Lower leg skin (tissue), 3 donors: ENCODE measurements around the gene TAS1R2.

Experiments
- POLR2A ChIP-seq, 2 donors: fragments of 450-650 bp; IDR thresholded peaks; one replicate each; pipeline ENCODE4 v1.6.1; 2016 to 2017; ENCODE audit warnings: antibody characterized with exemption in 2 of 2, mild to moderate bottlenecking in 1 of 2, moderate library complexity in 1 of 2
- TF ChIP-seq, protein P1 (sequence below), 3 donors: fragments of 450-650 bp; IDR thresholded peaks; one replicate each; pipeline ENCODE4 v1.5.1; 2016; ENCODE audit warnings: antibody characterized with exemption in 3 of 3, mild to moderate bottlenecking in 3 of 3, moderate library complexity in 2 of 3

DNA sequence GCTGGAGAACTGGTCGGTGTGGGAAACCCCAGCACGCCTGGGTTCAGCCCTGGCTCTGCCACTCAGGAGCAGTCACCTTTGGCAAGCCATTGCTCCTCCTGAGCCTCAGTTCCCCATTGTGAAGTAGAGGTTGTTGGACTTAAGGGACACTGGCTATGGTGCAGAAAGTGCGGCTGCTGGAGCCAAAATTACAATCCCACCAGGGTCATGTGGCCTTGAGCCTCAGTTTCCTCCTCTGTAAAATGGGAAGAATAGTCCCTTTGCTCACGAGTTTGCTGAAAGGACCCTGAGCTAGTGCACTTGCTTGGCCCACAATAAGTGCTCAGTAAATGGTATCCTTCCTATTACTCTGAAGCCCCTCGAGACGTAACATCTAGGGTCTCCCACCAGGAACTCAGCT, 14.6 kb upstream of the TAS1R2 start:
- TF ChIP-seq POLR2A (IDR thresholded peaks at IDR 0.05) = no peak
- TF ChIP-seq, protein P1, sequence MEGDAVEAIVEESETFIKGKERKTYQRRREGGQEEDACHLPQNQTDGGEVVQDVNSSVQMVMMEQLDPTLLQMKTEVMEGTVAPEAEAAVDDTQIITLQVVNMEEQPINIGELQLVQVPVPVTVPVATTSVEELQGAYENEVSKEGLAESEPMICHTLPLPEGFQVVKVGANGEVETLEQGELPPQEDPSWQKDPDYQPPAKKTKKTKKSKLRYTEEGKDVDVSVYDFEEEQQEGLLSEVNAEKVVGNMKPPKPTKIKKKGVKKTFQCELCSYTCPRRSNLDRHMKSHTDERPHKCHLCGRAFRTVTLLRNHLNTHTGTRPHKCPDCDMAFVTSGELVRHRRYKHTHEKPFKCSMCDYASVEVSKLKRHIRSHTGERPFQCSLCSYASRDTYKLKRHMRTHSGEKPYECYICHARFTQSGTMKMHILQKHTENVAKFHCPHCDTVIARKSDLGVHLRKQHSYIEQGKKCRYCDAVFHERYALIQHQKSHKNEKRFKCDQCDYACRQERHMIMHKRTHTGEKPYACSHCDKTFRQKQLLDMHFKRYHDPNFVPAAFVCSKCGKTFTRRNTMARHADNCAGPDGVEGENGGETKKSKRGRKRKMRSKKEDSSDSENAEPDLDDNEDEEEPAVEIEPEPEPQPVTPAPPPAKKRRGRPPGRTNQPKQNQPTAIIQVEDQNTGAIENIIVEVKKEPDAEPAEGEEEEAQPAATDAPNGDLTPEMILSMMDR (IDR thresholded peaks at IDR 0.05) = no peak
